Measurements from ENCODE around the gene PRR5L.

Gene PRR5L

DNA sequence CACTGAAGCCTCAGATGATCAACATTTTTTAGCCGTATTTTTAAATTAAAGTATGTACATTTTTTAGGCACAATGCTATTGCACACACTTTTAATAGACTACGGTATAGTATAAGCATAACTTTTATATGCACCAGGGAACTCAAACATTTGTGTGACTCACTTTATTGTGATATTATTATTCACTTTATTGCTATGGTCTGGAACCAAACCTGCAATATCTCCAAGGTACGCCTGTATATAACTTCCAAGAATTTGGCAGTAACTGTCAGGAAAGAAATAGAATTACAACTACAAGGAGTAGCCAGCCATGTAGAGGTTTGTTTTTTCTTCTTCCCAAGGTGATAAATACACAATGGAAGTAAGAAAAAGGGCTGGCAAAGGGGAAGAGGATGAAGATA, 62.3 kb downstream of the PRR5L start:
- TF ChIP-seq, protein P1, sequence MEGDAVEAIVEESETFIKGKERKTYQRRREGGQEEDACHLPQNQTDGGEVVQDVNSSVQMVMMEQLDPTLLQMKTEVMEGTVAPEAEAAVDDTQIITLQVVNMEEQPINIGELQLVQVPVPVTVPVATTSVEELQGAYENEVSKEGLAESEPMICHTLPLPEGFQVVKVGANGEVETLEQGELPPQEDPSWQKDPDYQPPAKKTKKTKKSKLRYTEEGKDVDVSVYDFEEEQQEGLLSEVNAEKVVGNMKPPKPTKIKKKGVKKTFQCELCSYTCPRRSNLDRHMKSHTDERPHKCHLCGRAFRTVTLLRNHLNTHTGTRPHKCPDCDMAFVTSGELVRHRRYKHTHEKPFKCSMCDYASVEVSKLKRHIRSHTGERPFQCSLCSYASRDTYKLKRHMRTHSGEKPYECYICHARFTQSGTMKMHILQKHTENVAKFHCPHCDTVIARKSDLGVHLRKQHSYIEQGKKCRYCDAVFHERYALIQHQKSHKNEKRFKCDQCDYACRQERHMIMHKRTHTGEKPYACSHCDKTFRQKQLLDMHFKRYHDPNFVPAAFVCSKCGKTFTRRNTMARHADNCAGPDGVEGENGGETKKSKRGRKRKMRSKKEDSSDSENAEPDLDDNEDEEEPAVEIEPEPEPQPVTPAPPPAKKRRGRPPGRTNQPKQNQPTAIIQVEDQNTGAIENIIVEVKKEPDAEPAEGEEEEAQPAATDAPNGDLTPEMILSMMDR (conservative IDR thresholded peaks at IDR 0.05; ENCODE audit: low read depth, low read length): no peak
- Histone ChIP-seq H3K36me3 (ENCODE audit: insufficient read depth) (no peaks in the 10 kb centered on the region), H3K4me3 (IDR thresholded peaks at IDR 0.05; ENCODE audit: insufficient read depth, low read depth, low read length) (no peak overlapping the region), H3K27ac (no peak overlapping the region), H2AFZ (ENCODE audit: low read depth) (no peak overlapping the region), H3K79me2 (ENCODE audit: insufficient read depth, low read depth) (no peaks in the 10 kb centered on the region), H3K9ac (no peak overlapping the region), H4K20me1 (ENCODE audit: insufficient read depth) (no peaks in the 10 kb centered on the region), H3K4me2 (no peak overlapping the region), H3K27me3 (ENCODE audit: insufficient read depth, low read depth) (no peaks in the 10 kb centered on the region; the same call in 1 of the 2 replicates), H3K4me1 (ENCODE audit: low read depth, poor library complexity, severe bottlenecking) (peaks cover 28% of the 10 kb centered on the region)

DNA sequence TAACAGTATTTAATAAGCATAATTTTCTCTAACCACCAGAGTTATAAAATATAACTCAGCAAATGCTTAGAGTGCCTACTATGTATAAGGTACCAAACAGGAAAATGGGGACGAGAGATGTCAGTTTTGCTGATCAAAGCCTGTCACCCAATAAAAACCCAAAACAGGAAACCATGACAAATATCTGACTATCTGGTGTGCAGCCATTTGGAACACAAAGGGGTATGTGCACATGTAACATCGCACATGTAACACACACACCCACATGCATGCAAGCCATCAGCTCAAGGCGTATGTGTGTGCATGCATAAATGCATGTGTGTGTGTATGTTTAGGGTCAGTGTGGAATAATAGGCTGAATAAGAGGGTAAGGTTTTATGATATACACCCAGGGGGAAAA, 64.2 kb downstream of the PRR5L start:
- Histone ChIP-seq H3K36me3 (ENCODE audit: insufficient read depth) (no peaks in the 10 kb centered on the region), H3K9ac (no peak overlapping the region), H3K27me3 (ENCODE audit: insufficient read depth, low read depth) (no peaks in the 10 kb centered on the region; the same call in 1 of the 2 replicates), H3K27ac (no peak overlapping the region), H3K4me1 (ENCODE audit: low read depth, poor library complexity, severe bottlenecking) (peaks cover 23% of the 10 kb centered on the region), H3K4me3 (IDR thresholded peaks at IDR 0.05; ENCODE audit: insufficient read depth, low read depth, low read length) (no peak overlapping the region), H3K4me2 (no peak overlapping the region), H2AFZ (ENCODE audit: low read depth) (no peak overlapping the region), H3K79me2 (ENCODE audit: insufficient read depth, low read depth) (no peaks in the 10 kb centered on the region), H4K20me1 (ENCODE audit: insufficient read depth) (no peaks in the 10 kb centered on the region)
- TF ChIP-seq, protein P1 (conservative IDR thresholded peaks at IDR 0.05; ENCODE audit: low read depth, low read length): no peak

DNA sequence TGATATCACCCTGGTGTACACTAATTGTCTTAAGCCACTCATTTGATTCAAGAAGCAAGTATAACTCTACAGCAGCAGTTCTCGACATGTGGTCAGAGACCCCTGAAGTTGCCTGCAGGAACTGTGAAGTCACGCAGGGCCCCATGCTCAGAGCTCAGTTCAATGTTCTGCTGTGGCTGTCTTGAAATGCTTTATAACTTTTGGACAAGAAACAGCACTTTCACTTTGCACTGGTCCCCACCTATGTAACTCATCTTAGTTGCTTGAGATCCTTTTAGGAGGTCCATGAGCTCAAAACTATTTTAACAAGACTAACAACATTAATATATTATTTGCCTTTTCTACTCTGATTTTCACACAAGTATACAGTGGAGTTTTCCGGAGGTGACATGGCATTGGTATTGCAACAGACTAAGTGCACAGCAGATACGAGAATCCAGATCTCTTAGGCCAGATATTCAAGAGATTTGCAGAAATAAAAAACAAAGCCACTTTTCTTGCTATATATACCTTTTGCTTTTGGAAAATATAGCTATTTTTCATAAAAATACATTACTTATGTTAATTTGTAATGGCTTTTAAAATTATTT, 64.8 kb downstream of the PRR5L start:
- Histone ChIP-seq H3K27me3 (ENCODE audit: insufficient read depth, low read depth) (no peaks in the 10 kb centered on the region), H3K79me2 (ENCODE audit: insufficient read depth, low read depth) (no peaks in the 10 kb centered on the region), H3K4me3 (IDR thresholded peaks at IDR 0.05; ENCODE audit: insufficient read depth, low read depth, low read length) (no peak overlapping the region), H2AFZ (ENCODE audit: low read depth) (no peak overlapping the region), H3K9ac (no peak overlapping the region), H3K4me2 (no peak overlapping the region), H3K36me3 (ENCODE audit: insufficient read depth) (no peaks in the 10 kb centered on the region), H4K20me1 (ENCODE audit: insufficient read depth) (no peaks in the 10 kb centered on the region), H3K4me1 (ENCODE audit: low read depth, poor library complexity, severe bottlenecking) (peaks cover 23% of the 10 kb centered on the region), H3K27ac (no peak overlapping the region)
- TF ChIP-seq, protein P1 (conservative IDR thresholded peaks at IDR 0.05; ENCODE audit: low read depth, low read length): no peak

DNA sequence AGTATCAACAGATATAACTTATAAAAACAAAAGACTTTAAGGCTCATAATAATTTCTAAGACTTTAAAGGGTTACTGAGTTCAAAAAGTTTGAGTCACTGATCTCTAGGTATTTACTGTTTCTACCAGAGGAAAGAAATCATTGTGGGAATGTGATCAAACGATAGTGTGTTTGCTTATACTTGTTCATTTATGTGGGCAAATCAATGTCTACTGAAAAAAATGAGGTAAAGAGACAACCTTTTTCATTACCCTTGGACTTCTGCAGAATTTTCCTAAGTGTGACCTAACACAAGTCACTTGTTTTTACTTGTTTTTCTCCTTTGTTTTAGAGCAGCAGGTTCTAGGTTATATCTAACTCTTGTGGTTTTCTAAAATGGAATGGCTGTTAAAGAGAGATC, 65.4 kb downstream of the PRR5L start:
- Histone ChIP-seq H3K4me3 (IDR thresholded peaks at IDR 0.05; ENCODE audit: insufficient read depth, low read depth, low read length) (no peak overlapping the region), H3K36me3 (ENCODE audit: insufficient read depth) (no peaks in the 10 kb centered on the region), H4K20me1 (ENCODE audit: insufficient read depth) (no peaks in the 10 kb centered on the region), H3K27ac (no peak overlapping the region), H3K79me2 (ENCODE audit: insufficient read depth, low read depth) (no peaks in the 10 kb centered on the region), H3K4me2 (no peak overlapping the region), H3K4me1 (ENCODE audit: low read depth, poor library complexity, severe bottlenecking) (peaks cover 23% of the 10 kb centered on the region), H2AFZ (ENCODE audit: low read depth) (no peak overlapping the region), H3K27me3 (ENCODE audit: insufficient read depth, low read depth) (no peaks in the 10 kb centered on the region), H3K9ac (no peak overlapping the region)
- TF ChIP-seq, protein P1 (conservative IDR thresholded peaks at IDR 0.05; ENCODE audit: low read depth, low read length): no peak

All from KMS-11 (cell line).